ENCODE data around the gene CAMTA1.

Gene CAMTA1

GRCh38 chr1:7387053-7387927 is 602.0 kb downstream of the CAMTA1 start (continued):
- no peak for TF ChIP-seq TSHZ2 (CRISPR knock-in tag; IDR thresholded peaks at IDR 0.05)

- TF ChIP-seq, protein P1, sequence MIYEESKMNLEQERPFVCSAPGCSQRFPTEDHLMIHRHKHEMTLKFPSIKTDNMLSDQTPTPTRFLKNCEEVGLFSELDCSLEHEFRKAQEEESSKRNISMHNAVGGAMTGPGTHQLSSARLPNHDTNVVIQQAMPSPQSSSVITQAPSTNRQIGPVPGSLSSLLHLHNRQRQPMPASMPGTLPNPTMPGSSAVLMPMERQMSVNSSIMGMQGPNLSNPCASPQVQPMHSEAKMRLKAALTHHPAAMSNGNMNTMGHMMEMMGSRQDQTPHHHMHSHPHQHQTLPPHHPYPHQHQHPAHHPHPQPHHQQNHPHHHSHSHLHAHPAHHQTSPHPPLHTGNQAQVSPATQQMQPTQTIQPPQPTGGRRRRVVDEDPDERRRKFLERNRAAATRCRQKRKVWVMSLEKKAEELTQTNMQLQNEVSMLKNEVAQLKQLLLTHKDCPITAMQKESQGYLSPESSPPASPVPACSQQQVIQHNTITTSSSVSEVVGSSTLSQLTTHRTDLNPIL (CRISPR knock-in tag; IDR thresholded peaks at IDR 0.05; ENCODE audit: low read depth), result no peak
- TF ChIP-seq SNAI2 (CRISPR knock-in tag; IDR thresholded peaks at IDR 0.05), result no peak
- no peak for TF ChIP-seq PATZ1 (CRISPR knock-in tag; IDR thresholded peaks at IDR 0.05; ENCODE audit: borderline replicate concordance)
- ATAC-seq, result no peak
These were observed 602.9 kb downstream of the CAMTA1 start for GRCh38 chr1:7388141-7388487.

- ATAC-seq, result peak; percentile 59
- TF ChIP-seq ZFP30 (CRISPR knock-in tag; IDR thresholded peaks at IDR 0.05) (no peak), POU6F1 (CRISPR knock-in tag; IDR thresholded peaks at IDR 0.05; ENCODE audit: borderline replicate concordance, low read depth) (no peak), TOX (CRISPR knock-in tag; IDR thresholded peaks at IDR 0.05; ENCODE audit: borderline replicate concordance) (no peak), PATZ1 (CRISPR knock-in tag; IDR thresholded peaks at IDR 0.05; ENCODE audit: borderline replicate concordance) (no peak), ZFP3 (CRISPR knock-in tag; IDR thresholded peaks at IDR 0.05) (no peak), PPARA (CRISPR knock-in tag; IDR thresholded peaks at IDR 0.05; ENCODE audit: borderline replicate concordance) (no peak), ARNTL (CRISPR knock-in tag; IDR thresholded peaks at IDR 0.05; ENCODE audit: borderline replicate concordance, low read depth) (no peak), ZNF565 (CRISPR knock-in tag; conservative IDR thresholded peaks at IDR 0.05; ENCODE audit: low read depth) (no peak), CSDC2 (CRISPR knock-in tag; IDR thresholded peaks at IDR 0.05) (no peak), SNAI2 (CRISPR knock-in tag; IDR thresholded peaks at IDR 0.05) (no peak)
These were observed 603.4 kb downstream of the CAMTA1 start for GRCh38 chr1:7388488-7389185.

- ATAC-seq, result peak; percentile 59
- TF ChIP-seq ZFP3 (CRISPR knock-in tag; IDR thresholded peaks at IDR 0.05) (no peak), ZFP30 (CRISPR knock-in tag; IDR thresholded peaks at IDR 0.05) (no peak), BACH2 (CRISPR knock-in tag; IDR thresholded peaks at IDR 0.05; ENCODE audit: borderline replicate concordance) (no peak), ZNF565 (CRISPR knock-in tag; conservative IDR thresholded peaks at IDR 0.05; ENCODE audit: low read depth) (no peak), ARNTL (CRISPR knock-in tag; IDR thresholded peaks at IDR 0.05; ENCODE audit: borderline replicate concordance, low read depth) (no peak), PPARA (CRISPR knock-in tag; IDR thresholded peaks at IDR 0.05; ENCODE audit: borderline replicate concordance) (no peak), ESRRG (CRISPR knock-in tag; IDR thresholded peaks at IDR 0.05) (no peak), OSR1 (CRISPR knock-in tag; IDR thresholded peaks at IDR 0.05) (no peak), TOX (CRISPR knock-in tag; IDR thresholded peaks at IDR 0.05; ENCODE audit: borderline replicate concordance) (no peak), TCF4 (CRISPR knock-in tag; IDR thresholded peaks at IDR 0.05; ENCODE audit: borderline replicate concordance) (no peak), TSHZ2 (CRISPR knock-in tag; IDR thresholded peaks at IDR 0.05) (no peak), CSDC2 (CRISPR knock-in tag; IDR thresholded peaks at IDR 0.05) (no peak), CSRNP3 (CRISPR knock-in tag; IDR thresholded peaks at IDR 0.05) (no peak)
These were observed 604.1 kb downstream of the CAMTA1 start for GRCh38 chr1:7389201-7389905.
